OCI-M1 (cell line): ENCODE measurements around the gene USP40.
"Not testable (repeated sequence)": the region's sequence is repeated elsewhere in the genome, so short reads cannot be mapped to it uniquely, and the experiment has no call there.

Source experiments
- DNase-seq: peaks from one replicate; lab custom pipeline; 2025; lab: John Stamatoyannopoulos, UW

The USP40 gene, protein sequence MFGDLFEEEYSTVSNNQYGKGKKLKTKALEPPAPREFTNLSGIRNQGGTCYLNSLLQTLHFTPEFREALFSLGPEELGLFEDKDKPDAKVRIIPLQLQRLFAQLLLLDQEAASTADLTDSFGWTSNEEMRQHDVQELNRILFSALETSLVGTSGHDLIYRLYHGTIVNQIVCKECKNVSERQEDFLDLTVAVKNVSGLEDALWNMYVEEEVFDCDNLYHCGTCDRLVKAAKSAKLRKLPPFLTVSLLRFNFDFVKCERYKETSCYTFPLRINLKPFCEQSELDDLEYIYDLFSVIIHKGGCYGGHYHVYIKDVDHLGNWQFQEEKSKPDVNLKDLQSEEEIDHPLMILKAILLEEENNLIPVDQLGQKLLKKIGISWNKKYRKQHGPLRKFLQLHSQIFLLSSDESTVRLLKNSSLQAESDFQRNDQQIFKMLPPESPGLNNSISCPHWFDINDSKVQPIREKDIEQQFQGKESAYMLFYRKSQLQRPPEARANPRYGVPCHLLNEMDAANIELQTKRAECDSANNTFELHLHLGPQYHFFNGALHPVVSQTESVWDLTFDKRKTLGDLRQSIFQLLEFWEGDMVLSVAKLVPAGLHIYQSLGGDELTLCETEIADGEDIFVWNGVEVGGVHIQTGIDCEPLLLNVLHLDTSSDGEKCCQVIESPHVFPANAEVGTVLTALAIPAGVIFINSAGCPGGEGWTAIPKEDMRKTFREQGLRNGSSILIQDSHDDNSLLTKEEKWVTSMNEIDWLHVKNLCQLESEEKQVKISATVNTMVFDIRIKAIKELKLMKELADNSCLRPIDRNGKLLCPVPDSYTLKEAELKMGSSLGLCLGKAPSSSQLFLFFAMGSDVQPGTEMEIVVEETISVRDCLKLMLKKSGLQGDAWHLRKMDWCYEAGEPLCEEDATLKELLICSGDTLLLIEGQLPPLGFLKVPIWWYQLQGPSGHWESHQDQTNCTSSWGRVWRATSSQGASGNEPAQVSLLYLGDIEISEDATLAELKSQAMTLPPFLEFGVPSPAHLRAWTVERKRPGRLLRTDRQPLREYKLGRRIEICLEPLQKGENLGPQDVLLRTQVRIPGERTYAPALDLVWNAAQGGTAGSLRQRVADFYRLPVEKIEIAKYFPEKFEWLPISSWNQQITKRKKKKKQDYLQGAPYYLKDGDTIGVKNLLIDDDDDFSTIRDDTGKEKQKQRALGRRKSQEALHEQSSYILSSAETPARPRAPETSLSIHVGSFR

GRCh38 chr2:233566141-233566956, at the start of gene USP40:
TSS of gene USP40 (minus strand) at chr2:233566782. CDS start at chr2:233565554, 1,228 bp downstream.
- peak; percentile 94 for DNase-seq

DNA sequence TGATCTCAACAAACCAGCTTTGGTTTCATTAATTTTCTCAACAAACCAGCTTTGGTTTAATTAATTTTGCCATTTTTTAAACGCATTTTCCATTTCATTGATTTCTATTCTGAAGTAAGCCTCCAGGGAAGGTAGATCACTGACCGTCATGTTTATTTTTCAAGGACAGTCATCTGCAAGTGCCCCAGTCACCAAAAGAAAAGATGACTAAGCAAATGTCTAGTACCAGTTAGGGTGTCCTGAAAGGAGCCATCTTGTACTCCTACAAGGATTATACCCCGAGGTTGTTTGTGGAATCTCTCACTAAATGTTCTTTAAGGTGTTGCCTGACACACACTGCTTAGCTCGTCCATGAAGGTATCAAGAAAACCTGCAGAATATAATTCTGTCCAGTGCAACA, 44.7 kb upstream of the USP40 start:
- no peak for DNase-seq

- no peak for DNase-seq
Observed at GRCh38 chr2:233605680-233606079, 39.1 kb upstream of the USP40 start.

DNA sequence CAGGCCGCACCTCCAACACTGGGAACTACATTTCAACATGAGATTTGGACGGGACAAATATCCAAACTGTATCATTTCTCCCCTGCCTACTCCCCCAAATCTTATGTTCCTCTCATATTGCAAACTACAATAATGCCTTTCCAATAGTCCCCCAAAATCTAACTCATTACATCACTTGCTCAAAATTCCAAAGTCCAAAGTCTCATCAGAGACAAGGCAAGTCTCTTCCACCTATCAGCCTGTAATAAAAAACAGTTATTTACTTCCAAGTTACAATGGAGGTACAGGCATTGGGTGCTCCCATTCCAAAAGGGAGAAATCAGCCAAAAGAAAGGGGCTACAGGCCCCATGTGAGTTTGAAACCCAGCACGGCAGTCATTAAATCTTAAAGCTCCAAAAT, 38.2 kb upstream of the USP40 start:
- DNase-seq: no peak

GRCh38 chr2:233603520-233603919, 36.9 kb upstream of the USP40 start:
- no peak for DNase-seq

GRCh38 chr2:233602076-233602475, 35.5 kb upstream of the USP40 start:
- no peak for DNase-seq

- no peak for DNase-seq
Observed at GRCh38 chr2:233600386-233600785, 33.8 kb upstream of the USP40 start.

DNA sequence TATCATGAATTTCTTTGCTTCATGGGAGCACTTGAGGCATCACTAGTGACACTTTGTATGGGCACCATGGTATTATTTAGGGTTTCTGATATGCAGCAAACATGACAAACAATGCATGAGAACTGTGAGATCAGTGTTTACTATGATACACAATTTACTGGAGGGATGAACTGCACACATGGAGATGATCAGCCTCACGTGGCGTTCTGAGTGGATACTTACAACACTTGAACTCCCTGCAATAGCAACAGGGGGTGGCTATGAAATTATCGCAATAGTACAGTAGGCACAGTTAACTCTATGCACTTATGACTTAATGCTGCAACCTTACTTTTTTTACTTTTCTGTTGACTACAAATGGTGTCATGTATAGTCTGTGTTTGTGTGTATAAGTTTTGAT, 32.4 kb upstream of the USP40 start:
- no peak for DNase-seq

GRCh38 chr2:233597522-233597921, 30.9 kb upstream of the USP40 start:
- no peak for DNase-seq

DNA sequence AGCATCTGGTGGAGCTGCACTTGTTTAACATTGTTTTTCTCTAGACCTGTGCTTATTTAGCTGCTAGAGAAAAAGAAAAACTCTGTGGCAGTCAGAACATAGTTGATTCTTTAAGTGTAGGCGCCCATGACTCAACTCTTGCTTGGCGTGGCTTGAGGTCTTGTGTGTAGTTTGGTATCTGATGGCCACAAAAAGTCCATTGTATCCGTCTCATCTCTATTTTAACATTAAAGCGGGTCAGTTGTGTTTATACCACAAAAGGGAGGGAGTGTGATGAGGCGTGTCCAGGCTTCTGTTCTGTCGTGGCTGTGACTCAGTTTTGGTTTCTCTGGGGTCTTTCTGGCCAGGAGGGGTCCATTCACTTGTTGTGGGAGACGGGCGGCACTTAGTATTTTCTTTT, 26.6 kb upstream of the USP40 start:
- DNase-seq: no peak

DNA sequence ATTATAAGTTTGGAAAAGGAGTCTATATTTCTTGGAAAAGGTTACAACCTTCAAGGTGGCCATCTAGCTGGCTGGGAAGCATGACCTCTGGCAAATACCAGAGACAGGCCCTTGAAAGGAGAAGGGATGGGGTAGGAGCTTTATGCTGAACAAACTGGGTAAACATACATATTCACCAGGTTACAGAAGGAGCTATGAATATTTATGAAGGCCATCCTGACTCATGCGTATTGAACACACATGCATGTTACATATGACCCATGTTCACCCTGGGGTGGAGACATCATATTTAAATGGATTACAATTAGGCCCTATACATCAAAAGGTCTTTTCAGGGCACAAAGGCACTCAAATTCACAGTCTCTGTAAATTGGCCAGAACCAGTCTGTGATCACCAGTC, 26.1 kb upstream of the USP40 start:
- not testable (repeated sequence) for DNase-seq

DNA sequence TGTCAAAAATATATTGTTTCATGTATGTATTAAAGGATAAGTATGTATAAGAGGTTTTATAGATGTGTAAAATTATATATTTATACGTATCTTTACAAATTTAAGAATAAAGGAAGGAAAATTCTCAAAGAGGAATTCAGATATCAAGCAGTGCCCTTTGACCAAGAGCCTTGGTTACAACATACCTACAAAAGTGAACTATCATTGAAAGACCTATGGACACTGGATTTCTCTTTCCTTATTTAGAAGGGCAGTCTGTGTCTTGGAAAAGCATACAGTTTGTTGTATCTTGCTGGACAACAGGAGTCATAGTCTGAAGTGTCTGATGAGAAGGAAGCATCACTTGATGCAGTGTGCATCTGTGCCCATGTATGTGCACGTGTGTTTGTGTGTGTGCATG, 21.8 kb upstream of the USP40 start:
- no peak for DNase-seq

GRCh38 chr2:233584210-233584609, 17.6 kb upstream of the USP40 start:
- DNase-seq: no peak

- DNase-seq: not testable (repeated sequence)
Observed at GRCh38 chr2:233583217-233583965, 16.8 kb upstream of the USP40 start.

GRCh38 chr2:233577341-233577740, 10.8 kb upstream of the USP40 start:
- not testable (repeated sequence) for DNase-seq

GRCh38 chr2:233572468-233572867, 5.9 kb upstream of the USP40 start:
- no peak for DNase-seq

GRCh38 chr2:233571462-233571861, 4.9 kb upstream of the USP40 start:
- DNase-seq: no peak

DNA sequence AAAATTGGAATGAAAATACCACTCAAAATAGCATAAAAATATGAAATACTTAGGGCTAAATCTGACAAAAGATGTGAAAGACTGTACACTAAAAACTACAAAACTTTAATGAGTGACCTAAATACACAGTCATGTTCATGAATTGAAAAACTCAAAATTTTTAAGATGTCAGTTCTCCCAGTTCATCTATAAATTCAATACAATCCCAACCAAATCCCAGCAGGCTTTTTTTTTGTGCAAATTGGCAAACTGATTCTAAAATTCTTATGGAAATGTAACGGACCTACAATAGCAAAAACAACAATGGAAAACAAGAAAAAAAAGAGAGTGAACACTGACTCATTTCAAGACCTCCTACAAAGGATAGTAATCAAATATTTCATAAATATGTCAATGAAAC, 4.4 kb upstream of the USP40 start:
- no peak for DNase-seq

GRCh38 chr2:233565685-233566140, 869 bp downstream of the USP40 start:
- DNase-seq: peak; percentile 66

- DNase-seq: peak; percentile 72
Observed at GRCh38 chr2:233563663-233564430, 2.7 kb downstream of the USP40 start.
